Subcutaneous adipose tissue (tissue), 4 donors: ENCODE measurements around the gene TRIM72. TPM values are rescaled to one million over a fixed set of nuclear protein-coding genes. Genes with fewer than 3 reads are reported as not detected.

ENCODE experiments used
- CTCF ChIP-seq: fragments of 450-650 bp; IDR thresholded peaks from one replicate; pipeline ENCODE4 v1.5.1; 2016; ENCODE audit warnings: low read depth, mild to moderate bottlenecking, control low read depth, antibody characterized with exemption, moderate library complexity
- small RNA-seq: library from RNA; depleted of rRNA; stranded (forward); fragments of <200 nt; gene quantifications from one replicate; pipeline ENCODE3, GENCODE V24; 2016
- total RNA-seq, 4 donors: library from RNA; depleted of rRNA; stranded (reverse); fragments of >200 nt; gene quantifications; one replicate each; pipeline ENCODE4 v1.1.0, GENCODE V29; 2016

Gene TRIM72
- total RNA-seq, 4 donors from 2014 or later, result not detected

DNA sequence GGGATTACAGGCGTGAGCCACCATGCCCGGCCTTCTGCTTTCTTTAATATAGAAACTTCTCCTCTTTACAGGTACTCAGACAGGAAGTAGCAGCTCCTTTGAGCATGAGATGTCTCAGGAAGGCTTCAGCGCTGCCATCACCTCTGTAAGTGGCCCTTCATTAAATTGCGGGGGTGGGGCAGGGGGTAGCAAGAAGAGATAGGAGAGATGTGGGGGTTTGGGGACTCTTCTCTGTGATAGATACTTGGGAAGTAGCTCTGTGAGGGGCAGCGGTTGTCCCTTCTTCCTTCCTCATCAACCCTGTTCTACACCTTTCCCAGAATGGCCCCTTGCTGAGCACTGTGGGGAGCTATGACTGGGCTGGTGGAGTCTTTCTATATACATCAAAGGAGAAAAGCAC, 62.7 kb downstream of the TRIM72 start:
- no peak for TF ChIP-seq CTCF

DNA sequence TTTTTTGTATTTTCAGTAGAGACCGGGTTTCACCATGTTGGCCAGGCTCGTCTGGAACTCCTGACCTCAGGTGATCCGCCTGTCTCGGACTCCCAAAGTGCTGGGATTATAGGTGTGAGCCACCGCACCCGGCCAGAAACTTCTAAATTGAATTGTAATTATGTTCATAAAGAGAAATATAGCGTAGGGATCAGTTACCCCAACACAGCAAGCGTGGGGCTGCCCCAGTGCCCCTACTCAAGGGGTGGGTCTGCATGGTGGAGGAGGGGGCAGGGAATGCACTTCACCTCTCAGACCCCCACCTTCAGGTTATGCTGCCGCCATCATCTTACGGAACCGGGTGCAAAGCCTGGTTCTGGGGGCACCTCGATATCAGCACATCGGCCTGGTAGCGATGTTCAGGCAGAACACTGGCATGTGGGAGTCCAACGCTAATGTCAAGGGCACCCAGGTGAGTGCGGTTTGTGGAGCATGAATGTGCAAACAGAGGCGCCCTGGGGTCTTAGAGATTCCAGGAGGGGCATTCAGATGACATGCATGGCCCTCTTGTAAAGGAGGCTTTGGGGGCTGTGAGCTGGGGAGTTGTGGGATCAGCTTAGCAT, 63.8 kb downstream of the TRIM72 start:
- TF ChIP-seq CTCF, result no peak

Small RNAs within 50 kb of the gene (small RNA-seq; reads per million reads assigned to genes)
- gene AC009088.4, result not detected
- not detected for gene NDUFA3P6

Other genes with a start within 250 kb of the TRIM72 start
- gene HSD3B7, start 228.9 kb upstream of the TRIM72 start, total RNA-seq, result 10 to 100 TPM; 18.3 to 73.8 (median 30.0) TPM
- gene STX1B, start 203.5 kb upstream of the TRIM72 start, total RNA-seq, result 1 to 10 TPM in 2 of 4 donors, under 1 TPM in 2; 0.49 to 2.2 (median 0.90) TPM
- gene STX4, start 180.6 kb upstream of the TRIM72 start, total RNA-seq, result 10 to 100 TPM; 45.7 to 70.7 (median 55.6) TPM
- gene ZNF668, start 139.9 kb upstream of the TRIM72 start, total RNA-seq, result 10 to 100 TPM in 1 of 4 donors, 1 to 10 TPM in 3; 7.3 to 10.7 (median 7.6) TPM
- 10 to 100 TPM in 3 of 4 donors, 1 to 10 TPM in 1; 8.3 to 15.6 (median 14.9) TPM for gene ZNF646, start 139.7 kb upstream of the TRIM72 start, total RNA-seq
- 1 to 10 TPM; 1.5 to 3.2 (median 1.8) TPM for gene PRSS53, start 125.2 kb upstream of the TRIM72 start, total RNA-seq
- 100 to 1,000 TPM in 2 of 4 donors, 10 to 100 TPM in 2; 53.3 to 129 (median 94.6) TPM for gene VKORC1, start 119.3 kb upstream of the TRIM72 start, total RNA-seq
- gene BCKDK, start 105.7 kb upstream of the TRIM72 start, total RNA-seq, result 10 to 100 TPM; 26.6 to 45.2 (median 33.2) TPM
- 10 to 100 TPM; 42.3 to 71.2 (median 51.9) TPM for gene KAT8, start 96.5 kb upstream of the TRIM72 start, total RNA-seq
- 1 to 10 TPM in 1 of 4 donors, not detected in 3; 1.4 TPM for gene PRSS8, start 78.4 kb upstream of the TRIM72 start, total RNA-seq
- 10 to 100 TPM in 2 of 4 donors, 1 to 10 TPM in 2; 2.6 to 11.3 (median 8.3) TPM for gene PRSS36, start 64.1 kb upstream of the TRIM72 start, total RNA-seq
- gene FUS, start 34.0 kb upstream of the TRIM72 start, total RNA-seq, result 10 to 100 TPM; 53.7 to 92.5 (median 66.2) TPM
- gene PYCARD, start 11.4 kb upstream of the TRIM72 start, total RNA-seq, result 10 to 100 TPM; 27.1 to 88.4 (median 49.7) TPM
- gene PYDC1, start 3.0 kb downstream of the TRIM72 start, total RNA-seq, result not detected
- gene ITGAM, start 45.9 kb downstream of the TRIM72 start, total RNA-seq, result 10 to 100 TPM; 12.4 to 72.2 (median 29.8) TPM
- 100 to 1,000 TPM in 1 of 4 donors, 1 to 10 TPM in 3; 4.7 to 158 (median 7.3) TPM for gene ITGAX, start 141.1 kb downstream of the TRIM72 start, total RNA-seq
- gene ITGAD, start 179.2 kb downstream of the TRIM72 start, total RNA-seq, result under 1 TPM in 3 of 4 donors, not detected in 1; 0.22 to 0.68 (median 0.65) TPM
- not detected for gene COX6A2, start 214.2 kb downstream of the TRIM72 start, total RNA-seq
- 1 to 10 TPM in 3 of 4 donors, under 1 TPM in 1; 0.98 to 2.4 (median 1.3) TPM for gene ZNF843, start 228.7 kb downstream of the TRIM72 start, total RNA-seq
- gene ARMC5, start 245.4 kb downstream of the TRIM72 start, total RNA-seq, result 1 to 10 TPM; 2.5 to 7.7 (median 4.4) TPM